Body of pancreas (tissue), 4 donors: Measurements from ENCODE around the gene DSCAM.

Experiments
- CTCF ChIP-seq, 7 experiments: fragments of 450-650 bp in 4 of 7; fragments of 200-600 bp in 3 of 7; sonication (generic) in 3 of 7; IDR thresholded peaks; one replicate each; pipeline ENCODE4 v1.5.1; 2016 to 2019; ENCODE audit warnings: antibody characterized with exemption in 7 of 7
- POLR2A ChIP-seq, 3 donors: fragments of 450-650 bp; IDR thresholded peaks; one replicate each; pipeline ENCODE4 v1.6.1; 2016; ENCODE audit warnings: antibody characterized with exemption in 3 of 3, mild to moderate bottlenecking in 2 of 3

- TF ChIP-seq POLR2A (IDR thresholded peaks at IDR 0.05) (no peak), CTCF (IDR thresholded peaks at IDR 0.05) (no peak)
These were observed 350.8 kb downstream of the DSCAM start for GRCh38 chr21:40496116-40496515.
